Vagina (tissue), 2 donors: ENCODE data around the gene OR2Y1. TPM values are rescaled to one million over a fixed set of nuclear protein-coding genes. Genes with fewer than 3 reads are reported as not detected.
"Not testable (repeated sequence)": the region's sequence is repeated elsewhere in the genome, so short reads cannot be mapped to it uniquely, and the experiment has no call there.

Experiments used
- DNase-seq, 2 donors: peaks; one replicate each; pipeline ENCODE4 v3.0.0-alpha.2; 2017; ENCODE audit errors: extremely low spot score in 2 of 2
- H3K27ac ChIP-seq: fragments of 200-600 bp; sonication (generic); one replicate; pipeline ENCODE4 v1.5.1; 2019
- H3K27me3 ChIP-seq: fragments of 200-600 bp; sonication (generic); one replicate; pipeline ENCODE4 v1.5.1; 2019
- H3K36me3 ChIP-seq, 2 donors: fragments of 200-600 bp; sonication (generic); one replicate each; pipeline ENCODE4 v1.5.1; 2017 to 2019
- H3K4me1 ChIP-seq: fragments of 200-600 bp; sonication (generic); one replicate; pipeline ENCODE4 v1.5.1; 2019
- H3K4me3 ChIP-seq, 2 donors: fragments of 200-600 bp; sonication (generic); 1 replicate in 1 of 2; 2 replicates in 1 of 2; pipeline ENCODE4 v1.5.1; 2016 to 2019
- H3K9me3 ChIP-seq: fragments of 200-600 bp; sonication (generic); one replicate; pipeline ENCODE4 v1.5.1; 2019
- POLR2A ChIP-seq, 2 donors: fragments of 450-650 bp; IDR thresholded peaks; one replicate each; pipeline ENCODE4 v1.6.1; 2017; ENCODE audit warnings: antibody characterized with exemption in 2 of 2, mild to moderate bottlenecking in 2 of 2, moderate library complexity in 2 of 2
- POLR2AphosphoS5 ChIP-seq, 2 donors: sonication (generic); formaldehyde crosslinking; IDR thresholded peaks; one replicate each; pipeline ENCODE4 v1.9.0; 2017; ENCODE audit warnings: antibody characterized with exemption in 2 of 2, mild to moderate bottlenecking in 2 of 2, low read depth in 1 of 2; ENCODE audit not compliant: insufficient read depth in 1 of 2
- intact Hi-C: fragments of 100-400 bp; cut with DNase I; formaldehyde crosslinking; loops from one replicate; pipeline ENCODE4 v1.15.1; 2023
- total RNA-seq: library from RNA; depleted of rRNA; stranded (reverse); fragments of >200 nt; gene quantifications from one replicate; pipeline ENCODE4 v1.2.3, GENCODE V29; 2016
- TF ChIP-seq, protein P1 (sequence below), 3 experiments: fragments of 450-650 bp in 2 of 3; fragments of 200-600 bp in 1 of 3; sonication (generic) in 1 of 3; IDR thresholded peaks; one replicate each; pipeline ENCODE4 v1.5.1; 2017 to 2019; ENCODE audit warnings: antibody characterized with exemption in 3 of 3, mild to moderate bottlenecking in 2 of 3, moderate library complexity in 2 of 3

Gene OR2Y1
- total RNA-seq, 1 donor from 2014 or later, result not detected

DNA sequence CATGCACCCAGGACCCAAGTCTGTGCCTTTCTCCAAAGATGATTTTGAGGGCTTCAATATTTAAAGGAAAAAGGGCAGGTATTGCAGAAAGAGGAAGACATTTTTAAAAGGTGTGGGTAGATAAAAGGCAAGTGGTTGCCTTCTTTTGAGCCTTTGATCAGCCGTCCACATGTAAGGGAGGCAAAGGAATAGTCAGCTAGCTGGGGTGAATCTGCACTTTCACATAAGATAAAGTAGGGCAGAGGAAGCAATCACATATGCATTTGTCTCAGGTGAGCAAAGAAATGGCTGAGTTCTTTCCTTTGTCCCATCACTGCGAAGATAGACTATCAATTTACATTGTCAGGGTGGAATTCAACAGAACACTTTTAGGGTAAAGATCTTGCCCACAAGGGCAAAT is 42.9 kb upstream of the OR2Y1 start:
- no peaks in the 10 kb centered on the region for H3K36me3 ChIP-seq
- no peak overlapping the region for H3K4me3 ChIP-seq
- H3K27ac ChIP-seq, result no peak overlapping the region
- TF ChIP-seq, protein P1, sequence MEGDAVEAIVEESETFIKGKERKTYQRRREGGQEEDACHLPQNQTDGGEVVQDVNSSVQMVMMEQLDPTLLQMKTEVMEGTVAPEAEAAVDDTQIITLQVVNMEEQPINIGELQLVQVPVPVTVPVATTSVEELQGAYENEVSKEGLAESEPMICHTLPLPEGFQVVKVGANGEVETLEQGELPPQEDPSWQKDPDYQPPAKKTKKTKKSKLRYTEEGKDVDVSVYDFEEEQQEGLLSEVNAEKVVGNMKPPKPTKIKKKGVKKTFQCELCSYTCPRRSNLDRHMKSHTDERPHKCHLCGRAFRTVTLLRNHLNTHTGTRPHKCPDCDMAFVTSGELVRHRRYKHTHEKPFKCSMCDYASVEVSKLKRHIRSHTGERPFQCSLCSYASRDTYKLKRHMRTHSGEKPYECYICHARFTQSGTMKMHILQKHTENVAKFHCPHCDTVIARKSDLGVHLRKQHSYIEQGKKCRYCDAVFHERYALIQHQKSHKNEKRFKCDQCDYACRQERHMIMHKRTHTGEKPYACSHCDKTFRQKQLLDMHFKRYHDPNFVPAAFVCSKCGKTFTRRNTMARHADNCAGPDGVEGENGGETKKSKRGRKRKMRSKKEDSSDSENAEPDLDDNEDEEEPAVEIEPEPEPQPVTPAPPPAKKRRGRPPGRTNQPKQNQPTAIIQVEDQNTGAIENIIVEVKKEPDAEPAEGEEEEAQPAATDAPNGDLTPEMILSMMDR (IDR thresholded peaks at IDR 0.05), result no peak
- TF ChIP-seq POLR2A (IDR thresholded peaks at IDR 0.05) (no peak), POLR2AphosphoS5 (IDR thresholded peaks at IDR 0.05; ENCODE audit: insufficient read depth in 1 of 2, low read depth in 1 of 2) (no peak)
- H3K9me3 ChIP-seq, result no peaks in the 10 kb centered on the region
- no peaks in the 10 kb centered on the region for H3K27me3 ChIP-seq
- intact Hi-C loops, result no loop called here
- H3K4me1 ChIP-seq, result peaks cover 38% of the 10 kb centered on the region
- DNase-seq, result no peak

DNA sequence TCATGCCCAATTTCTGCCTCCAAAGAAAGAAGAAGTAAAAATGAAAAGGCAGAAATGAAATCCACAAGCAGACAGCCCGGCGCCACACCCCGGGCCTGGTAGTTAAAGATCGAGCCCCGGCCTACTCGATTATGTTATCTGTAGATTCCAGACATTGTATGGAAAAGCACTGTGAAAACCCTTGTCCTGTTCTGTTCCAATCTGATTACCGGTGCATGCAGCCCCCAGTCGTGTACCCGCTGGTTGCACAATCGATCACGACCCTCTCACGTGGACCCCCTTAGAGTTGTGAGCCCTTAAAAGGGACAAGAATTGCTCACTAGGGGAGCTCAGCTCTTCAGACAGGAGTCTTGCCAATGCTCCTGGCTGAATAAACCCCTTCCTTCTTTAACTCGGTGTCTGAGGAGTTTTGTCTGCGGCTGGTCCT is 42.1 kb upstream of the OR2Y1 start:
- H3K9me3 ChIP-seq, H3K27me3 ChIP-seq, H3K36me3 ChIP-seq, DNase-seq, H3K4me3 ChIP-seq, intact Hi-C loops, H3K27ac ChIP-seq: not testable (repeated sequence)
- H3K4me1 ChIP-seq, result peaks cover 29% of the 10 kb centered on the region

DNA sequence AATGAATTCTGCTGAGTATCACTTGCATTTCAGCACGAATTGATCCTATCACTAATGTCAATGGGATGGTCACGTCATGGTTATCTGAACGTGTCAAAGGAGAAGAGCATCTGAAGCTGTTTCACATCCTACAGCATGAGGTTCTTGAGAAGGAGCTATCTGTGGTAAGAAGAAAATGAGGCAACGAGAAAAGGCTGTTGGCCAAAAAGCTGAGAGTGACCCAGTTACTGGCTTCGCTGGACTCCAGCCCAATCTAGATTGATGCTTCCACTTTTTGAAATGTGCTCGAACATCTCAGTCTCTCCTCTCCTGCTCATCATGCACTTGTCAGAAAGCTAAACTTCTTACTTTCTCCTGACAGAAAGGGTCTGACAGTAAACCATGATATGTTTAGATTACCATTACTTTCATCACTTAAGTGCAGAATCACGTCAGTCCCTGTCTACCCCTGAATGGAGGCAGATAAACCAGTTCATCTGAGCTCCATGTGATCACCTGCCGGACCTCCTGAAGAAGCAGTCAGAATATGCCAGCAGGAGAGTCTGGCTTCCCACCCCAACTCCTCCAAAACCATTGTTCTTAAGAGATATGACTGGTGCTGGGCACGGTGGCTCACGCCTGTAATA is 40.2 kb upstream of the OR2Y1 start:
- Histone ChIP-seq H3K4me3 (no peak overlapping the region), H3K27me3 (no peaks in the 10 kb centered on the region), H3K36me3 (no peaks in the 10 kb centered on the region), H3K4me1 (peaks cover 11% of the 10 kb centered on the region), H3K9me3 (no peaks in the 10 kb centered on the region), H3K27ac (no peak overlapping the region)
- intact Hi-C loops, result no loop called here
- DNase-seq, result no peak
- TF ChIP-seq POLR2AphosphoS5 (IDR thresholded peaks at IDR 0.05; ENCODE audit: insufficient read depth in 1 of 2, low read depth in 1 of 2) (no peak), POLR2A (IDR thresholded peaks at IDR 0.05) (no peak)
- TF ChIP-seq, protein P1 (IDR thresholded peaks at IDR 0.05), result no peak

DNA sequence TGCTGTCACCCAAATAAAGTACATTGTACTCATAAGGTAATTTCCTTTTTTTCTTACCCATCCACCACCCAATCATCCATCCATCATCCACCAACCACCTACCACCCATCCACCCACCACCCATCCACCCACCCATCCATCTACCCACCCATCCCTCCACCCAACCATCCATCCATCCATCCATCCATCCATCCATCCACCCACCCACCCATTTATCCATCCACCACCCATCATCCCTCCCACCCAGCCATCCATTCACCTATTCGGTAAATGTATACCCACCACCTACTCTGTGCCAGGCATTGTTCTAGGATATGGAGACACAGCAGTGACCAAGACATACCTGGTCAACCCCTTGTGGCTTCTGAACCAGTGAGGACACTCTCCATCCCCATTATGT is 37.6 kb upstream of the OR2Y1 start:
- TF ChIP-seq POLR2A (IDR thresholded peaks at IDR 0.05), result no peak
- intact Hi-C loops, result no loop called here
- DNase-seq, result no peak

DNA sequence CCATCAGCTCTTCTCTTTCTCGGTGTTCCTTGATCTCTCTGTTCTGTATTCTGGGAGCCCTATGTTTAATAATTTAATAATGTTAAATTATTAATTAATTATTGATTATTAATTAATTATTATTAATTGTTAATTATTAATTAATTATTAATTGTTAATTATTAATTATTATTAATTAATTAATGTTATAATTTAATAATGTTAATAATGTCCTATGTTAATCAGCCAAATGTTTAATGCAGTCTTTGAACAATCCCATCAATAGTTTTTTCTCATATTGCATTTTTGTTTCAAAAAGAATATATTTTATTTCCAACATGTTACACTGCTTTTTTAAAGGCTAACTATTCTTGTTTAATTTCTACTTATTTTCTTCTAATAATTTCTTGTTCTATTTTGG is 36.5 kb upstream of the OR2Y1 start:
- no peaks in the 10 kb centered on the region for H3K9me3 ChIP-seq
- H3K4me1 ChIP-seq, result no peaks in the 10 kb centered on the region
- H3K36me3 ChIP-seq, result no peaks in the 10 kb centered on the region
- TF ChIP-seq POLR2A (IDR thresholded peaks at IDR 0.05) (no peak), POLR2AphosphoS5 (IDR thresholded peaks at IDR 0.05; ENCODE audit: insufficient read depth in 1 of 2, low read depth in 1 of 2) (no peak)
- TF ChIP-seq, protein P1 (IDR thresholded peaks at IDR 0.05), result no peak
- DNase-seq, result no peak
- no peak overlapping the region for H3K4me3 ChIP-seq
- no peaks in the 10 kb centered on the region for H3K27me3 ChIP-seq
- intact Hi-C loops, result no loop called here
- H3K27ac ChIP-seq, result no peak overlapping the region

More for the DNA sequence above, 37.6 kb upstream of the OR2Y1 start:
- Histone ChIP-seq H3K27ac (no peak overlapping the region), H3K4me3 (no peak overlapping the region), H3K27me3 (no peaks in the 10 kb centered on the region), H3K36me3 (no peaks in the 10 kb centered on the region), H3K9me3 (no peaks in the 10 kb centered on the region), H3K4me1 (no peaks in the 10 kb centered on the region)

DNA sequence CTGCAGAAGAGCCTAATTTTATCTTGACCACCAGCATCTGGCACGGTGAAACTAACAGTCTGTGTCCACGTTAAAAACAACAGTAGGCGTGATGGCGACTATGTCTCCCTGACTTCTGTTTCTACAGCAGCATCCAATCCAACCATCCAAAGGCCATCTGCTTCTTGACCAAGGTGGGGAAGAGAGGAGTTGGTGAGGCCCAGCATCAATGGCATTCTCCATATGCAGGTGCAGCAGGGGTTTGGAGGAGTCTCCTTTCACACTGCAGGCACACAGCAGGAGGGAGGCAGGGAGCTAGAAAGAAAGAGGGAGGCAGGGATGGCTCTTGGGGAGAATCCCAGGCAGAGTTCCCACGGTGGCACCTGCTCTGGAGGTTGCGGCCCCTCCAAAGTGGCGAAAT is 35.8 kb upstream of the OR2Y1 start:
- Histone ChIP-seq H3K36me3 (no peaks in the 10 kb centered on the region), H3K4me3 (no peak overlapping the region), H3K9me3 (no peaks in the 10 kb centered on the region), H3K27ac (no peak overlapping the region), H3K27me3 (no peaks in the 10 kb centered on the region), H3K4me1 (no peaks in the 10 kb centered on the region)
- TF ChIP-seq POLR2A (IDR thresholded peaks at IDR 0.05), result no peak
- TF ChIP-seq POLR2AphosphoS5 (IDR thresholded peaks at IDR 0.05; ENCODE audit: insufficient read depth in 1 of 2, low read depth in 1 of 2), result no peak
- TF ChIP-seq, protein P1 (IDR thresholded peaks at IDR 0.05), result no peak
- no peak for DNase-seq
- intact Hi-C loops, result no loop called here
